Measurements from ENCODE around the gene JAG1. TPM values are rescaled to one million over a fixed set of nuclear protein-coding genes. Genes with fewer than 3 reads are reported as not detected.

JAG1 gene
- total RNA-seq, 1 donor from 2014 or later, result 58.4 TPM

GRCh38 chr20:10653599-10654249 lies 20.1 kb downstream of the JAG1 start:
- Mint-ChIP-seq H3K9me3 (no peaks in the 10 kb centered on the region), H3K27ac (peak overlapping the region; percentile 71), H3K27me3 (no peaks in the 10 kb centered on the region), H3K36me3 (peaks cover 50% of the 10 kb centered on the region), H3K4me3 (peak overlapping the region; percentile 70), H3K4me1 (ENCODE audit: unreplicated experiment) (peaks cover 82% of the 10 kb centered on the region)
- DNase-seq (ENCODE audit: extremely low spot score, unreplicated experiment), result no peak
- TF ChIP-seq CTCF (conservative IDR thresholded peaks at IDR 0.05), result no peak

DNA sequence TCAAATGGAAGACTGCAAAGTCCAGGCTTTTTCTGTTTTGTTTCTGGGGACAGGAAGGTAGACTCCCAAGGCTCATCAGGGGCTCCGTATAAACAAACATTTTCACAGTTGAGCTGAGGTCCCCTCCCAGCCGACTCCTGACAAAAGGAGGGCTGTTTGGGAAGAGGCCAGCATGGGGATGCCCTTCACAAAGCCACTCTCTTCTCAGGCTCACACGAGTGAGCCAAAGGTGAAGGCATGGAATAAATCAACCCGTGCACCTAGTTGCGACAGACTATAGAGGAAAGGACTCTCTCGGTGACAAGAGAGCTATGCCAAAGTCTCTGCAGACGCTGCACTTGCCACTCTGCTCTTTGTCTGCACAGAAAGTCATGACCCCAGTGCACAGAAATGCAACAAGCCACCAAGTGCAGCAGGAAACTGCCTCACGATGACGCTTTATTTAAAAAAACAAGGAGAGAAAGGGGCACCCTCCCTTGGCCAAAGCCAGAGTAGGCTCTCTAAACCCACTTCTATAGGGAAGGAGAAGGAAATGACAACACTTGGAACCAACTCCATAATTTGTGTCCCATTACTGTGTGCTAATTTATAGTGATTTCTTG lies 21.0 kb downstream of the JAG1 start:
- Mint-ChIP-seq H3K4me3 (peak overlapping the region; percentile 63), H3K27ac (peak overlapping the region; percentile 61), H3K36me3 (peaks cover 49% of the 10 kb centered on the region), H3K4me1 (ENCODE audit: unreplicated experiment) (peaks cover 86% of the 10 kb centered on the region), H3K9me3 (no peaks in the 10 kb centered on the region), H3K27me3 (no peaks in the 10 kb centered on the region)
- DNase-seq (ENCODE audit: extremely low spot score, unreplicated experiment), result no peak
- no peak for TF ChIP-seq CTCF (conservative IDR thresholded peaks at IDR 0.05)

GRCh38 chr20:10652185-10652584 lies 21.6 kb downstream of the JAG1 start:
- H3K4me1 Mint-ChIP-seq (ENCODE audit: unreplicated experiment), result peaks cover 86% of the 10 kb centered on the region
- TF ChIP-seq CTCF (conservative IDR thresholded peaks at IDR 0.05), result no peak
- DNase-seq (ENCODE audit: extremely low spot score, unreplicated experiment), result no peak
- H3K4me3 Mint-ChIP-seq, result peak overlapping the region; percentile 70
- no peaks in the 10 kb centered on the region for H3K9me3 Mint-ChIP-seq
- no peaks in the 10 kb centered on the region for H3K27me3 Mint-ChIP-seq
- peaks cover 51% of the 10 kb centered on the region for H3K36me3 Mint-ChIP-seq
- peak overlapping the region; percentile 49 for H3K27ac Mint-ChIP-seq

GRCh38 chr20:10651227-10651990 lies 22.4 kb downstream of the JAG1 start:
- peak overlapping the region; percentile 70 for H3K4me3 Mint-ChIP-seq

GRCh38 chr20:10649797-10650160 lies 24.0 kb downstream of the JAG1 start:
- no peaks in the 10 kb centered on the region for H3K27me3 Mint-ChIP-seq
- H3K4me3 Mint-ChIP-seq, result peak overlapping the region; percentile 37
- no peak for TF ChIP-seq CTCF (conservative IDR thresholded peaks at IDR 0.05)
- H3K27ac Mint-ChIP-seq, result peak overlapping the region; percentile 25
- DNase-seq (ENCODE audit: extremely low spot score, unreplicated experiment), result no peak
- H3K4me1 Mint-ChIP-seq (ENCODE audit: unreplicated experiment), result peaks cover 77% of the 10 kb centered on the region
- peaks cover 56% of the 10 kb centered on the region for H3K36me3 Mint-ChIP-seq
- H3K9me3 Mint-ChIP-seq, result no peaks in the 10 kb centered on the region

More at GRCh38 chr20:10651227-10651990, 22.4 kb downstream of the JAG1 start:
- H3K4me1 Mint-ChIP-seq (ENCODE audit: unreplicated experiment), result peaks cover 85% of the 10 kb centered on the region
- peaks cover 50% of the 10 kb centered on the region for H3K36me3 Mint-ChIP-seq
- H3K27ac Mint-ChIP-seq, result peak overlapping the region; percentile 49
- no peaks in the 10 kb centered on the region for H3K9me3 Mint-ChIP-seq
- TF ChIP-seq CTCF (conservative IDR thresholded peaks at IDR 0.05), result no peak
- H3K27me3 Mint-ChIP-seq, result no peaks in the 10 kb centered on the region
- DNase-seq (ENCODE audit: extremely low spot score, unreplicated experiment), result no peak
